Measurements from ENCODE around the gene PPARD. TPM values are rescaled to one million over a fixed set of nuclear protein-coding genes. Genes with fewer than 3 reads are reported as not detected.

PPARD gene
- total and polyA plus RNA-seq, 2 of the 13 experiments (the other 11 are each of a cell fraction or from before 2014, with no cell fraction given) = 6.1 to 13.3 TPM

DNA sequence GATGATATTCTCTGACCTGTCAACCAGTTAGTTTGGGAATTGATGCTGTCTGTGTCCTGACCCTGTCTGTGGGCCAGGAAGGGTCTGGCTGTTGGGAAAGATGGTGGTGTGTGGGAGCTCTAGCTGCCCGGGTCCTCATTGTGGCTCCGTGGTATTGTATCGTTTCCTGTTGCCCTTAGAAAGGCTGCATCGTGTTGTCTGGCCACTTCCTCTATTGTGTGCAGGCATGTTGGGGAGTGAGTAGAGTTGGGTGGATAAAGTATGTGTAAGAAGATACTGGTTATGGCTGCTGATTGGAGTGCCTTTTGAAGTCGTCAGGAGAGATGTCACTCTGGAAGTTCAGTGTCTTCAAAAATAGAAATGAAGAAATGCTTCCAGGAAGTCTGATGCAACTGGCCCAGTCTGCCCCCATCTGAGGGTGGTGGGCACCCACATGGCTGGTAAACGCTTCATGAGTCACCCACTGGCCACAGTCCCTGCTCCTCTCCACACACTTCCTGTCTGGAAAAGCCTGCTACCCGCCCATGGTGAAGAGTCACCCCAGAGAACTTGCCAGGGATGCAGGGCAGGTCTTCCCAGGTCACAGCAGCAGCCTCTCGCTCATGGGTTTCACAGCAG, 27.9 kb downstream of the PPARD start (continued):
- TF ChIP-seq ZBTB43 (CRISPR knock-in tag; conservative IDR thresholded peaks at IDR 0.05) = no peak
- no peak for TF ChIP-seq NFKBIZ (CRISPR knock-in tag; IDR thresholded peaks at IDR 0.05)
- TF ChIP-seq ZBTB25 (CRISPR knock-in tag; IDR thresholded peaks at IDR 0.05) = 0 out of 2 replicates have a peak, but pooled peaks have one; percentile 35
- TF ChIP-seq ZNF24 (IDR thresholded peaks at IDR 0.05) = no peak
- 0 out of 2 replicates have a peak, but pooled peaks have one; percentile 16 for TF ChIP-seq PAXIP1 (CRISPR knock-in tag; conservative IDR thresholded peaks at IDR 0.05)
- peak; percentile 22; the same call in 1 of the 2 replicates for TF ChIP-seq ZNF12 (CRISPR knock-in tag; IDR thresholded peaks at IDR 0.05)
- TF ChIP-seq GATAD2A (CRISPR knock-in tag; IDR thresholded peaks at IDR 0.05) = peak; percentile 74
- no peak for TF ChIP-seq ZBTB3 (CRISPR knock-in tag; IDR thresholded peaks at IDR 0.05; ENCODE audit: borderline replicate concordance, low read depth)
- TF ChIP-seq SKI (IDR thresholded peaks at IDR 0.05; ENCODE audit: partially characterized antibody) = peak; percentile 77
- TF ChIP-seq FOSL2 (CRISPR knock-in tag; IDR thresholded peaks at IDR 0.05) = peak; percentile 96
- TF ChIP-seq TRIM24 (CRISPR knock-in tag; IDR thresholded peaks at IDR 0.05) = no peak
- TF ChIP-seq HNRNPUL1 (IDR thresholded peaks at IDR 0.05; ENCODE audit: low read depth, low read length) = no peak
- no peak for TF ChIP-seq PRMT3 (CRISPR knock-in tag; IDR thresholded peaks at IDR 0.05; ENCODE audit: borderline replicate concordance, low read depth)
- no peak for TF ChIP-seq RFXANK (CRISPR knock-in tag; IDR thresholded peaks at IDR 0.05)
- TF ChIP-seq HNF4G (IDR thresholded peaks at IDR 0.05; ENCODE audit: borderline replicate concordance, low read depth, low read length) = no peak
- TF ChIP-seq HNF4G (CRISPR knock-in tag; IDR thresholded peaks at IDR 0.05; ENCODE audit: borderline replicate concordance, low read depth) = no peak; the same call in 1 of the 2 replicates
- TF ChIP-seq ZNF761 (CRISPR knock-in tag; conservative IDR thresholded peaks at IDR 0.05) = no peak
- 0 out of 2 replicates have a peak, but pooled peaks have one; percentile 36 for TF ChIP-seq ATF3 (CRISPR knock-in tag; IDR thresholded peaks at IDR 0.05)
- TF ChIP-seq, protein P1, sequence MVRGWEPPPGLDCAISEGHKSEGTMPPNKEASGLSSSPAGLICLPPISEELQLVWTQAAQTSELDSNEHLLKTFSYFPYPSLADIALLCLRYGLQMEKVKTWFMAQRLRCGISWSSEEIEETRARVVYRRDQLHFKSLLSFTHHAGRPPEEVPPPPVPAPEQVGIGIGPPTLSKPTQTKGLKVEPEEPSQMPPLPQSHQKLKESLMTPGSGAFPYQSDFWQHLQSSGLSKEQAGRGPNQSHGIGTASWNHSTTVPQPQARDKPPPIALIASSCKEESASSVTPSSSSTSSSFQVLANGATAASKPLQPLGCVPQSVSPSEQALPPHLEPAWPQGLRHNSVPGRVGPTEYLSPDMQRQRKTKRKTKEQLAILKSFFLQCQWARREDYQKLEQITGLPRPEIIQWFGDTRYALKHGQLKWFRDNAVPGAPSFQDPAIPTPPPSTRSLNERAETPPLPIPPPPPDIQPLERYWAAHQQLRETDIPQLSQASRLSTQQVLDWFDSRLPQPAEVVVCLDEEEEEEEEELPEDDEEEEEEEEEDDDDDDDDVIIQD (CRISPR knock-in tag; IDR thresholded peaks at IDR 0.05; ENCODE audit: low read depth) = 0 out of 2 replicates have a peak, but pooled peaks have one; percentile 17
- no peak for TF ChIP-seq U2AF2 (IDR thresholded peaks at IDR 0.05; ENCODE audit: low read depth, low read length)
- TF ChIP-seq HMG20B (CRISPR knock-in tag; conservative IDR thresholded peaks at IDR 0.05) = no peak
- TF ChIP-seq MAFG (CRISPR knock-in tag; IDR thresholded peaks at IDR 0.05) = no peak
- no peak for TF ChIP-seq ZNF263 (CRISPR knock-in tag; IDR thresholded peaks at IDR 0.05)
- TF ChIP-seq FOXP1 (IDR thresholded peaks at IDR 0.05) = no peak
- TF ChIP-seq FOXP1 (CRISPR knock-in tag; IDR thresholded peaks at IDR 0.05) = 0 out of 2 replicates have a peak, but pooled peaks have one; percentile 16

Measured in HepG2 (cell line).